HCT116 (cell line): ENCODE measurements around the gene TMEM51. TPM values are rescaled to one million over a fixed set of nuclear protein-coding genes. Genes with fewer than 3 reads are reported as not detected.

Source experiments
- ATAC-seq: fragments of 200-7000 bp; cut with Tn5 transposase; 2 replicates; pipeline ENCODE4 v1.9.1; 2020; ENCODE audit warnings: mild to moderate bottlenecking, moderate library complexity
- BruUV-seq: library from RNA; stranded (reverse); fragments of 400-500 nt; replicated peaks from 2 replicates; lab custom pipeline; 2021; lab: Mats Ljungman, UMichigan
- CTCF ChIA-PET: fragments of 300-600 bp; sonication (Branson Sonifier 250); formaldehyde crosslinking; loops from one replicate; lab custom pipeline; 2021; ENCODE audit warnings: antibody characterized with exemption; lab: Charles Lee
- POLR2A ChIA-PET: fragments of 300-600, 350-600 bp; sonication (Branson Sonifier 250); formaldehyde crosslinking; loops from one replicate; lab custom pipeline; 2021; ENCODE audit warnings: antibody characterized with exemption; lab: Charles Lee
- RAD21 ChIA-PET, 2 experiments: fragments of 300-600 bp; sonication (Branson Sonifier 250); formaldehyde crosslinking; loops; one replicate each; lab custom pipeline; 2023; ENCODE audit warnings: low total read pairs in 2 of 2; ENCODE audit not compliant: uncharacterized antibody in 2 of 2, unreplicated experiment in 2 of 2, low non-redundant PET in 1 of 2; lab: Charles Lee
- DNase-seq: peaks from one replicate; pipeline ENCODE4 v3.0.0-alpha.2; 2010; ENCODE audit warnings: low read depth, low spot score
- H2AFZ ChIP-seq: fragments of 200-600 bp; shearing (Covaris generic), sonication (generic); 2 replicates; pipeline ENCODE4 v1.6.1; 2017; ENCODE audit warnings: low read depth, mixed run types, mixed read lengths, antibody characterized with exemption, low read length; ENCODE audit not compliant: poor library complexity, severe bottlenecking
- H3K27ac ChIP-seq: 2 replicates; pipeline ENCODE4 v1.5.1; 2012; ENCODE audit warnings: low read depth, low read length
- H3K27me3 ChIP-seq: fragments of 200-600 bp; sonication (generic); 2 replicates; pipeline ENCODE4 v1.6.1; 2016; ENCODE audit warnings: mixed run types, low read length, mixed read lengths; ENCODE audit not compliant: insufficient read depth
- H3K36me3 ChIP-seq, 2 experiments: fragments of 200-500 bp in 1 of 2; fragments of 200-600 bp in 1 of 2; sonication (Bioruptor generic) in 1 of 2; sonication (generic) in 1 of 2; 2 replicates each; pipeline versions ENCODE4 v1.5.1 to v1.6.1; 2014 to 2016; ENCODE audit warnings: low read length in 2 of 2, inconsistent platforms in 1 of 2, mixed read lengths in 1 of 2, mixed run types in 1 of 2; ENCODE audit not compliant: insufficient read depth in 2 of 2, control insufficient read depth in 1 of 2
- H3K4me1 ChIP-seq, 2 experiments: fragments of 200-600 bp in 1 of 2; sonication (generic) in 1 of 2; 2 replicates each; pipeline versions ENCODE4 v1.5.1 to v1.6.1; 2012 to 2017; ENCODE audit warnings: low read length in 2 of 2, inconsistent platforms in 1 of 2, mild to moderate bottlenecking in 1 of 2, mixed read lengths in 1 of 2, mixed run types in 1 of 2, moderate library complexity in 1 of 2; ENCODE audit not compliant: insufficient read depth in 2 of 2, control insufficient read depth in 1 of 2
- H3K4me2 ChIP-seq: fragments of 200-600 bp; sonication (generic); 2 replicates; pipeline ENCODE4 v1.6.1; 2017; ENCODE audit warnings: mixed run types, low read length, mixed read lengths
- H3K4me3 ChIP-seq, 2 experiments: fragments of 200-600 bp in 1 of 2; sonication (generic) in 1 of 2; replicated peaks in 1 of 2; 2 replicates each; pipeline ENCODE4 v1.5.1; 2011 to 2016; ENCODE audit warnings: low read length in 2 of 2, control low read depth in 1 of 2, low read depth in 1 of 2, mild to moderate bottlenecking in 1 of 2, mixed read lengths in 1 of 2, mixed run types in 1 of 2
- H3K79me2 ChIP-seq: fragments of 200-600 bp; sonication (generic); 2 replicates; pipeline ENCODE4 v1.6.1; 2017; ENCODE audit warnings: mild to moderate bottlenecking, mixed run types, low read length, moderate library complexity, mixed read lengths; ENCODE audit not compliant: insufficient read depth
- H3K9ac ChIP-seq: fragments of 200-600 bp; sonication (generic); 2 replicates; pipeline ENCODE4 v1.6.1; 2016; ENCODE audit warnings: low read length, mixed read lengths
- H3K9me2 ChIP-seq: fragments of 200-600 bp; sonication (generic), shearing (Covaris generic); 2 replicates; pipeline ENCODE4 v1.6.1; 2017; ENCODE audit warnings: mixed run types, mild to moderate bottlenecking, moderate library complexity; ENCODE audit not compliant: insufficient read depth
- H3K9me3 ChIP-seq, 2 experiments: fragments of 200-500 bp in 1 of 2; fragments of 200-600 bp in 1 of 2; sonication (Bioruptor generic) in 1 of 2; sonication (generic) in 1 of 2; 2 replicates each; pipeline ENCODE4 v1.6.1; 2014 to 2017; ENCODE audit warnings: low read length in 2 of 2, mixed read lengths in 2 of 2, inconsistent platforms in 1 of 2, low read depth in 1 of 2, mild to moderate bottlenecking in 1 of 2, mixed run types in 1 of 2, moderate library complexity in 1 of 2; ENCODE audit not compliant: control insufficient read depth in 1 of 2, insufficient read depth in 1 of 2
- H4K20me1 ChIP-seq: fragments of 200-600 bp; sonication (generic), shearing (Covaris generic); 2 replicates; pipeline ENCODE4 v1.6.1; 2017; ENCODE audit warnings: mixed run types, mild to moderate bottlenecking, moderate library complexity; ENCODE audit not compliant: insufficient read depth
- ELF1 ChIP-seq: IDR thresholded peaks from 2 replicates; pipeline ENCODE4 v1.6.1; 2012; ENCODE audit warnings: low read depth, borderline replicate concordance
- EZH2 ChIP-seq: fragments of 200-600 bp; sonication (generic); IDR thresholded peaks from 2 replicates; pipeline ENCODE4 v1.6.1; 2017; ENCODE audit warnings: antibody characterized with exemption, mixed run types
- POLR2A ChIP-seq: IDR thresholded peaks from 2 replicates; pipeline ENCODE4 v1.7.0; 2011; ENCODE audit warnings: borderline replicate concordance; ENCODE audit not compliant: insufficient read depth, insufficient read length; ENCODE audit errors: extremely low read depth
- POLR2AphosphoS5 ChIP-seq: IDR thresholded peaks from 2 replicates; pipeline ENCODE4 v1.6.1; 2011; ENCODE audit warnings: mild to moderate bottlenecking, low read depth, low read length, moderate library complexity
- RAD21 ChIP-seq: IDR thresholded peaks from 2 replicates; pipeline ENCODE4 v1.6.1; 2012; ENCODE audit warnings: low read depth, mild to moderate bottlenecking
- YY1 ChIP-seq: IDR thresholded peaks from 2 replicates; pipeline ENCODE4 v1.6.1; 2011; ENCODE audit warnings: low read length, low read depth, moderate library complexity, mild to moderate bottlenecking; ENCODE audit not compliant: insufficient replicate concordance; ENCODE audit errors: extremely low read depth
- ZFX ChIP-seq: fragments of 450-650 bp; IDR thresholded peaks from 2 replicates; pipeline ENCODE4 v1.6.1; 2017
- intact Hi-C: fragments of 100-400 bp; cut with micrococcal nuclease; formaldehyde crosslinking; loops from 2 replicates; pipeline ENCODE4 v1.10.0; 2022
- total RNA-seq: library from RNA; stranded (reverse); gene quantifications from one replicate; pipeline ENCODE4 v1.2.1, GENCODE V29; 2021; ENCODE audit not compliant: unreplicated experiment
- TF ChIP-seq, protein P1 (sequence below), 3 experiments: fragments of 200-600 bp in 1 of 3; sonication (generic) in 1 of 3; IDR thresholded peaks in 2 of 3; conservative IDR thresholded peaks in 1 of 3; 2 replicates each; pipeline ENCODE4 v1.5.1; 2012 to 2017; ENCODE audit warnings: low read depth in 2 of 3, low read length in 2 of 3, antibody characterized with exemption in 1 of 3, borderline replicate concordance in 1 of 3, control low read depth in 1 of 3, mild to moderate bottlenecking in 1 of 3, mixed read lengths in 1 of 3, mixed run types in 1 of 3, moderate library complexity in 1 of 3; ENCODE audit not compliant: insufficient read depth in 1 of 3
- TF ChIP-seq, protein P2 (sequence below): IDR thresholded peaks from 2 replicates; pipeline ENCODE4 v1.6.1; 2012; ENCODE audit warnings: low read depth

The TMEM51 gene
- total RNA-seq, 1 experiment from 2014 or later = 16.6 TPM

DNA sequence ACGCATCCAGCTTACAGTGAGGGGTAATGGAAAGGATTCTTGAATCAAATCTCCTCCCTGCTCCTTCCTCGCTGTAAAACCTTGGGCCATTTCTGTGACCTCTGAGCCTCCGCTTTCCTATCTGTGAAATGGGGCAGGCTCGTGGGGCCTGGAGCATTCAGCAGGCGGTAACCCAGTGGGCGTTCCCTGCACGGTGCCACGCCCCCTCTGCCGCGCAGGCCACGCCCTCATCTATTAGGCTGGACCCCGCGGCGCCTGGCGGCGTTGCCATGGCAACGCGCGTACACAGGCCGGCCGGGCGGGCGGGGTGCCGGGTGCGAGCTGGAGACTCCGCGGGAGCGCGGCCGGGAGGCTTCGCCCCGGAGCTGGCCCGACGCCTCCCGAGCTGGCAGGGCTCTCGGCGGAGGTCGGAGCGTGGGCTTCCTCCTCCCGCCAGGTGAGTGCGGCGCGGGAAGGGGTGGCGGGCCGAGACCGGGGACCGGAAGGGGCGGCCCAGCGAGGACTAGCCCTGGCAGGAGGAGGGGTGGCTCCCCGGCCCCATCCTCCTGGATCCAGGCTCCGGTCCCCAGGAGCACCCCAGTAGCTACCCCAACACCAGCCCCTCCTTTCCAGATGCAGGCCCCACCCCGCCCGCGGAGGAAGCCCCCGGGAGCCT lies 93.5 kb downstream of the TMEM51 start, which contains the start of gene FHAD1 (continued):
- TF ChIP-seq, protein P1, sequence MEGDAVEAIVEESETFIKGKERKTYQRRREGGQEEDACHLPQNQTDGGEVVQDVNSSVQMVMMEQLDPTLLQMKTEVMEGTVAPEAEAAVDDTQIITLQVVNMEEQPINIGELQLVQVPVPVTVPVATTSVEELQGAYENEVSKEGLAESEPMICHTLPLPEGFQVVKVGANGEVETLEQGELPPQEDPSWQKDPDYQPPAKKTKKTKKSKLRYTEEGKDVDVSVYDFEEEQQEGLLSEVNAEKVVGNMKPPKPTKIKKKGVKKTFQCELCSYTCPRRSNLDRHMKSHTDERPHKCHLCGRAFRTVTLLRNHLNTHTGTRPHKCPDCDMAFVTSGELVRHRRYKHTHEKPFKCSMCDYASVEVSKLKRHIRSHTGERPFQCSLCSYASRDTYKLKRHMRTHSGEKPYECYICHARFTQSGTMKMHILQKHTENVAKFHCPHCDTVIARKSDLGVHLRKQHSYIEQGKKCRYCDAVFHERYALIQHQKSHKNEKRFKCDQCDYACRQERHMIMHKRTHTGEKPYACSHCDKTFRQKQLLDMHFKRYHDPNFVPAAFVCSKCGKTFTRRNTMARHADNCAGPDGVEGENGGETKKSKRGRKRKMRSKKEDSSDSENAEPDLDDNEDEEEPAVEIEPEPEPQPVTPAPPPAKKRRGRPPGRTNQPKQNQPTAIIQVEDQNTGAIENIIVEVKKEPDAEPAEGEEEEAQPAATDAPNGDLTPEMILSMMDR (IDR thresholded peaks at IDR 0.05 in 2 of 3, conservative IDR thresholded peaks at IDR 0.05 in 1 of 3; ENCODE audit: borderline replicate concordance in 1 of 3, insufficient read depth in 1 of 3, low read depth in 2 of 3, low read length in 2 of 3) = no peak
- no peak for TF ChIP-seq EZH2

DNA sequence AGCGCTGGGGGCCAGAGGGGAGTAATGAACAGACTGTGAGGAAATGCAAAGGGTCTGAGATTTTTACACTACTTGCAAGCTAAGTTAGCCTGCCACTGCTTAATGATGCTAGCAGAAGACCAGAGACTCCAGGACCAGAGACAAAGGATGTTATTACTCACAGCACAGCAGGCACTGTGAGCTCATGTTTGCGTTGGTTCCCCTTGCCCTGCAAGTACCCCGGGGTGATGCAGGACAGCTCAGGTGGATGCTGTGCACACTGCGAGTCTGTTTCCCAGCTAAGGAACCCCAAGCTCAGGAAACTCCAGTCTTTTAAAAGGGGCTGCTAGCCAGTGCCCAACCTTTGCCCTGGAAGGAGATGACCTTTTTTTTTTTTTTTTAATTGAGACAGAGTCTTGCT lies 94.7 kb downstream of the TMEM51 start:
- Histone ChIP-seq H3K9me3 (no peaks in the 10 kb centered on the region), H3K27me3 (no peaks in the 10 kb centered on the region), H3K4me2 (no peak overlapping the region), H3K9me2 (no peaks in the 10 kb centered on the region), H3K4me3 (no peak overlapping the region), H3K27ac (no peak overlapping the region), H3K79me2 (no peaks in the 10 kb centered on the region), H4K20me1 (no peaks in the 10 kb centered on the region), H2AFZ (no peak overlapping the region), H3K9ac (no peak overlapping the region), H3K36me3 (no peaks in the 10 kb centered on the region), H3K4me1 (peaks cover 3 to 25% of the 10 kb centered on the region in 2 experiments; a peak in 3 of 4 replicates)
- ChIA-PET RAD21 (no interaction called here), POLR2A (interaction anchor here (0.6 to 1.2 kb wide), 2 partner anchors 13 to 1425 kb away, joined by 3 to 4 read pairs; no protein-coding TSS in a partner anchor), CTCF (no interaction called here)
- no TSS peak for BruUV-seq
- no peak for TF ChIP-seq YY1
- TF ChIP-seq POLR2A = no peak
- TF ChIP-seq, protein P1 (IDR thresholded peaks at IDR 0.05 in 2 of 3, conservative IDR thresholded peaks at IDR 0.05 in 1 of 3; ENCODE audit: borderline replicate concordance in 1 of 3, insufficient read depth in 1 of 3, low read depth in 2 of 3, low read length in 2 of 3) = no peak
- no peak for TF ChIP-seq POLR2AphosphoS5
- TF ChIP-seq ELF1 = no peak
- no peak for TF ChIP-seq RAD21
- TF ChIP-seq, protein P2, sequence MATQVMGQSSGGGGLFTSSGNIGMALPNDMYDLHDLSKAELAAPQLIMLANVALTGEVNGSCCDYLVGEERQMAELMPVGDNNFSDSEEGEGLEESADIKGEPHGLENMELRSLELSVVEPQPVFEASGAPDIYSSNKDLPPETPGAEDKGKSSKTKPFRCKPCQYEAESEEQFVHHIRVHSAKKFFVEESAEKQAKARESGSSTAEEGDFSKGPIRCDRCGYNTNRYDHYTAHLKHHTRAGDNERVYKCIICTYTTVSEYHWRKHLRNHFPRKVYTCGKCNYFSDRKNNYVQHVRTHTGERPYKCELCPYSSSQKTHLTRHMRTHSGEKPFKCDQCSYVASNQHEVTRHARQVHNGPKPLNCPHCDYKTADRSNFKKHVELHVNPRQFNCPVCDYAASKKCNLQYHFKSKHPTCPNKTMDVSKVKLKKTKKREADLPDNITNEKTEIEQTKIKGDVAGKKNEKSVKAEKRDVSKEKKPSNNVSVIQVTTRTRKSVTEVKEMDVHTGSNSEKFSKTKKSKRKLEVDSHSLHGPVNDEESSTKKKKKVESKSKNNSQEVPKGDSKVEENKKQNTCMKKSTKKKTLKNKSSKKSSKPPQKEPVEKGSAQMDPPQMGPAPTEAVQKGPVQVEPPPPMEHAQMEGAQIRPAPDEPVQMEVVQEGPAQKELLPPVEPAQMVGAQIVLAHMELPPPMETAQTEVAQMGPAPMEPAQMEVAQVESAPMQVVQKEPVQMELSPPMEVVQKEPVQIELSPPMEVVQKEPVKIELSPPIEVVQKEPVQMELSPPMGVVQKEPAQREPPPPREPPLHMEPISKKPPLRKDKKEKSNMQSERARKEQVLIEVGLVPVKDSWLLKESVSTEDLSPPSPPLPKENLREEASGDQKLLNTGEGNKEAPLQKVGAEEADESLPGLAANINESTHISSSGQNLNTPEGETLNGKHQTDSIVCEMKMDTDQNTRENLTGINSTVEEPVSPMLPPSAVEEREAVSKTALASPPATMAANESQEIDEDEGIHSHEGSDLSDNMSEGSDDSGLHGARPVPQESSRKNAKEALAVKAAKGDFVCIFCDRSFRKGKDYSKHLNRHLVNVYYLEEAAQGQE = no peak
- no peak for TF ChIP-seq ZFX
- intact Hi-C loops = no loop called here
- ATAC-seq = no peak
- DNase-seq = no peak
